Activated CD4-positive, alpha-beta memory T cell treated with anti-CD3 and anti-CD28 coated beads, Interleukin-2, amount 10 ng/mL, durations not matched to agents 7 days and 5 days (primary cell): ENCODE results near the gene C9orf72. TPM values are rescaled to one million over a fixed set of nuclear protein-coding genes. Genes with fewer than 3 reads are reported as not detected.

Source experiments
- total RNA-seq, 2 experiments: library from RNA; stranded (reverse); gene quantifications; one replicate each; pipeline ENCODE4 v1.2.3, GENCODE V29; 2021

Gene C9orf72
- total RNA-seq, 2 experiments from 2014 or later: 9.9 to 10.6 TPM

Other genes with a start within 250 kb of the C9orf72 start
- not detected for gene IFNK, start 49.2 kb downstream of the C9orf72 start, total RNA-seq
- under 1 TPM; 0.05 to 0.13 TPM for gene MOB3B, start 43.7 kb downstream of the C9orf72 start, total RNA-seq